GM19025 (cell line): Measurements from ENCODE around the gene PITPNB.

Source experiments
- ATAC-seq: cut with Tn5 transposase; IDR thresholded peaks from one replicate; pipeline ENCODE4 v1.9.1; 2021; ENCODE audit warnings: mild to moderate bottlenecking, low read depth, moderate library complexity; ENCODE audit not compliant: unreplicated experiment

The PITPNB gene

GRCh38 chr22:27836181-27836580 is 82.9 kb downstream of the PITPNB start:
- no peak for ATAC-seq

GRCh38 chr22:27835446-27835845 is 83.6 kb downstream of the PITPNB start:
- no peak for ATAC-seq

GRCh38 chr22:27834364-27835185 is 84.5 kb downstream of the PITPNB start:
- no peak for ATAC-seq

- ATAC-seq: no peak
These were observed 85.3 kb downstream of the PITPNB start for GRCh38 chr22:27833803-27834202.

- no peak for ATAC-seq
These were observed 86.5 kb downstream of the PITPNB start for GRCh38 chr22:27832606-27833005.

GRCh38 chr22:27829620-27830019 is 89.4 kb downstream of the PITPNB start:
- ATAC-seq: no peak

- ATAC-seq: no peak
These were observed 91.2 kb downstream of the PITPNB start for GRCh38 chr22:27827604-27828587.

GRCh38 chr22:27825174-27825573 is 93.9 kb downstream of the PITPNB start:
- no peak for ATAC-seq

GRCh38 chr22:27823221-27823620 is 95.8 kb downstream of the PITPNB start:
- ATAC-seq: no peak

GRCh38 chr22:27820896-27821866 is 97.9 kb downstream of the PITPNB start:
- ATAC-seq: no peak

- ATAC-seq: no peak
These were observed 102.5 kb downstream of the PITPNB start for GRCh38 chr22:27816552-27816951.

- no peak for ATAC-seq
These were observed 103.1 kb downstream of the PITPNB start for GRCh38 chr22:27815826-27816530.

- ATAC-seq: no peak
These were observed 104.1 kb downstream of the PITPNB start for GRCh38 chr22:27814993-27815392.

- ATAC-seq: no peak
These were observed 107.3 kb downstream of the PITPNB start for GRCh38 chr22:27811778-27812177.

GRCh38 chr22:27810609-27811151 is 108.4 kb downstream of the PITPNB start:
- no peak for ATAC-seq

GRCh38 chr22:27809700-27810608 is 109.1 kb downstream of the PITPNB start:
- ATAC-seq: no peak

GRCh38 chr22:27809226-27809603 is 109.8 kb downstream of the PITPNB start:
- no peak for ATAC-seq
